Skin epidermis (tissue), 12 donors: ENCODE measurements around the gene PLAAT1.

ENCODE experiments used
- H3K27ac ChIP-seq, 21 experiments: fragments of 200-600 bp; sonication (generic) in 11 of 21; one replicate each; pipeline ENCODE4 v1.5.0; 2020; ENCODE audit warnings: mild to moderate bottlenecking in 3 of 21, inconsistent platforms in 2 of 21, moderate library complexity in 2 of 21
- H3K4me3 ChIP-seq, 7 experiments: fragments of 200-600 bp; sonication (generic) in 2 of 7; one replicate each; pipeline ENCODE4 v1.5.0; 2020; ENCODE audit warnings: inconsistent platforms in 2 of 7, mild to moderate bottlenecking in 2 of 7, moderate library complexity in 1 of 7

The PLAAT1 gene

DNA sequence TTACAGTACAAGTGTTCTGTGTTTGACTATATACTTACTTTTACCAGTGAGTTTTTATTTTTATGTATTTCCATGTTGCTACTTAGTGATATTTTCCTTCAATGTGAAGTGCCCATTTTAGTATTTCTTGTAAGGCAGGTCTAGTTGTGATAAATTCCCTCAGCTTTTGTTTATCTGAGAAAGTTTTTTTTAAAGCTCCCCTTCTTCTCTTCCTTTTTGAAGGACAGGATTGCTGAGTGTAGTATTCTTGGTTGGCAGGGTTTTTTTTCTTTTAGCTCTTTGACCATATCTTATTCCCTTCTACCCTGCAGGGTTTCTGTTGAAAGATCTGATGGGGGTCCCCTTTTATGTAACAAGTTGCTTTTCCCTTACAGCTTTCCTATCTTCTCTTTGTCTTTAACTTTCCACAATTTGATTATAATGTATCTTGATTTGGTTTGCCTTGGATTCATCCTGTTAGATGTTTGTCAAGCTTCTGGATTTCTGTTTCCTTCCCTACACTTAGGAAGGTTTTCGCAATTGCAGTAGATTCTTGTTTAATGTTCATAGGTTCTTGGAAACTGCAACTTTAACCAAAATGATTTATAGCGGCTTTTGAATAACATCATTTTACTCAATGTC is 7.9 kb downstream of the PLAAT1 start:
- Histone ChIP-seq H3K4me3 (no peak overlapping the region), H3K27ac (no peak overlapping the region)

DNA sequence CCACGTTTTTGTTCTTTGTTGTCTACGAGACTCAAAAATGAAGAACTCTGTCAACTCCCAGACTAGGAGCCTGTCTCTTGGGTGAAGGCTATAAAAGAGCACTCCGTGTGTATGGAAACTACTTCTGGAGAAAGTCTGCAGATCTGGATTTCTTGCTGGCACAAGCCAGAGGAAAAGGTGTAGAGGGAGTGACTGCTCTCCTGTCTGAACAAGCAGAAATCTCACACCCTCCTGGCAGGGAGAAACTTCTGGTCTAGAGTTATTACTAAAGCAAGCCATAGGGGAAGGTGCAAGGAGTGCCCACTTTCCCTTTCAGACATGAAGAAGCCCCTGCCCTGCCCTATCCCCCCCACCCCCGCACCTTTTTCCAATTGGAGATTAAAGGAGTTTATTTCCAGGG is 9.5 kb downstream of the PLAAT1 start:
- H3K4me3 ChIP-seq = no peak overlapping the region
- no peak overlapping the region for H3K27ac ChIP-seq

DNA sequence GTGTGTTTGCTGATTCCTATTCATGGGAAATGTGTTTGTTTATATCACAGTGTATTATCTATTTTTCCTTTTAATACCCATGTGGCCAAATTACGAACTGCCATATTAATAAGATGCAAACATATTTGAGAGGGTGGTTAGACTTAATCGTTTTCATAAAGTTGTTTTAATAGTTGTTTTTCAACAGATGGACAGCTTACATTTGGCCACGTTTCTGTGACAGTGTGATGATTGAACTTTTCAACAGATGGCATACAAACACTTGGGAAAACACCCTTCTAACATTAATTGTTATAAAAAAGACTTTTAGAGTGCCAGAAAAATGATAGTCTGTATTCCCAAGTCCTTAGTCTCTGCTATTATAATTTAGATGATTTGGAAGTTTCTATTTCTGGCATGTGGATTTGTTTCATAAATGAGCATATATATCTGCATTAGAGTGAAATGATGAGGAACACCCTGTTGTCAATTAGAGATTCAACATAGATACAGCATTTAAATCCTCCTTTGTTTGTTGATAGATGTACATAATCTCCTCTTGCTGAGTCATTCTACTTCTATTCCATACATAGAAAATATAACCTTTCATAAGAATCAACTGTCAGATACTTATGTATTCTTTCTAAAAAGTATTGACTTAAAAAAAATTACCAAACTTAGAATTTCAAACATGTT is 13.1 kb downstream of the PLAAT1 start:
- H3K4me3 ChIP-seq = no peak overlapping the region

DNA sequence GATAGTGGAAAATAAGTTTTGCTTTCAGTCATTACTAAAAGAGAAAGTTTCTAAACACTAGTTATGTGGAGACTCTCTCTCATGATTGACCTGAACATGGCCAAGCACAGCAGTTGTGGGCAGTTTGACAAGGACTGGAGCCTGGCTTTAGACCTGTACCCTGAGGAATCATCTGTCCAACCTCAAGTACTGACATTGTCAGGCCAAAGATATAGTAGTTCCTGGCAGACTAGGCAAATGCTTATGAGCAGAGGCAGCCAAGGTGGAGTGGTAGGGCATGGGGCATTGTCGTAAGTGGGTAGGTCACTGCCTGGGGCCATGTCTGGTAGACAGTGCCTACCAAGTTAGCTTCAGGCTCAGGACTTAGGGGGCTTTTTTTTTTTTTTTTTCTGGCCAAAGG is 20.9 kb downstream of the PLAAT1 start:
- Histone ChIP-seq H3K4me3 (no peak overlapping the region), H3K27ac (no peak overlapping the region)

More for the DNA sequence above, 13.1 kb downstream of the PLAAT1 start:
- H3K27ac ChIP-seq = no peak overlapping the region

DNA sequence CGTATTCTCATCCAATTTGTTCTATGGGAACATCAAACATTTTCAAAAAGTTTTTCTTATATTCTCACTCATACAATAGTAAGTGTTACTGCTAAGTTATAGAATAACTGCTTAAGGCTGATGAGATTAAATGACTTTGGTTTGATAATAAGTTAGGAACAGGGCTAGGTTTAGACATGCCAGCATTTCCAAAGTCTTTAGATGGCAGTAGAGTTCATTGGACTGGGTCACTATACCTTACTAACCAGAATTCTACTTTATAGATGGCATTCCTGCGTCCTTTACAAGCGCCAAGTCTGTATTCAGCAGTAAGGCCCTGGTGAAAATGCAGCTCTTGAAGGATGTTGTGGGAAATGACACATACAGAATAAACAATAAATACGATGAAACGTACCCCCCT is 21.7 kb downstream of the PLAAT1 start:
- Histone ChIP-seq H3K27ac (no peak overlapping the region), H3K4me3 (no peak overlapping the region)

DNA sequence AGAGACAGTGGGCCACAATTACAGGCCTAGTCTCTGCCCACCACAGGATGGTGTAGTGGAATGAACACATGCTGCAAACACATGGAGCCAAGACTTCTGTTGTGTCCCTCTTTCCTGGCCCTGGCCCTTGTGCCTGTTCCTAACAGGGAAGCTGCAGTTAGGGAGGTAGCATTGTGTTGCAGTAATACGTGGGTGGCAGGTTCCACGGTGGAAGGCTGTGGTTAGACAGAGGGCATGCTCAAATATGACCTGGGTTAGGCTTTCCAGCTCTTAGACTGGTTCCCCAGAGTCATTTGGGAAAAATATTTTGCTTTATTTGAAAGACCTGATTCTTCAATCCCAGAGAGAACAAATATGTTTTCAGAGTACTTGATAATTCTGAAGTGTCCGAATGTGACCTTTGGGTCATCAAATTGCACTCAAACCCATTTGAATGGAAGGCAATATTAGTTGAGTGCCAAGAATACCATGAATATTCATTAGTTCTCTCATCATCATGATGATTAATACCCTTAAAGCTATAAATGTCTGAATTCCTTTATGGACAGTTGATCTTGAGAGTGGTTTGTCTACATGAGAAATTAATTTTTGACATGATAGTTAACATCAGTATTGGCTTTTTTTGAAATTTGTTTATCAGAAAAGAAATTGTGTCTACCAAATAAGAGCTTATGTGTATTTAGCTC is 28.5 kb downstream of the PLAAT1 start:
- no peak overlapping the region for H3K4me3 ChIP-seq
- no peak overlapping the region for H3K27ac ChIP-seq

DNA sequence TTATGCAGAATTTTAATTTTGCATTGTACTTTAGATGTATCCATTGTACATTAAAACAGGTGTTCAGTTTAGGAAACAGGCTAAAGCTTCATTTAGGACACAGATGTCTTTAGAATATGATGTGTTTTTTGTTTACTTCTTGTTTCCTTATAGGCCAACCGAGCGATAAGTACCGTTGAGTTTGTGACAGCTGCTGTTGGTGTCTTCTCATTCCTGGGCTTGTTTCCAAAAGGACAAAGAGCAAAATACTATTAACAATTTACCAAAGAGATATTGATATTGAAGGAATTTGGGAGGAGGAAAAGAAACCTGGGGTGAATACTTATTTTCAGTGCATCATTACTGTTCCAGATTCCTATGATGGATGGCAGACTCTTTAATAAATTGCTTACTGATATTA is 29.4 kb downstream of the PLAAT1 start:
- H3K4me3 ChIP-seq = no peak overlapping the region

DNA sequence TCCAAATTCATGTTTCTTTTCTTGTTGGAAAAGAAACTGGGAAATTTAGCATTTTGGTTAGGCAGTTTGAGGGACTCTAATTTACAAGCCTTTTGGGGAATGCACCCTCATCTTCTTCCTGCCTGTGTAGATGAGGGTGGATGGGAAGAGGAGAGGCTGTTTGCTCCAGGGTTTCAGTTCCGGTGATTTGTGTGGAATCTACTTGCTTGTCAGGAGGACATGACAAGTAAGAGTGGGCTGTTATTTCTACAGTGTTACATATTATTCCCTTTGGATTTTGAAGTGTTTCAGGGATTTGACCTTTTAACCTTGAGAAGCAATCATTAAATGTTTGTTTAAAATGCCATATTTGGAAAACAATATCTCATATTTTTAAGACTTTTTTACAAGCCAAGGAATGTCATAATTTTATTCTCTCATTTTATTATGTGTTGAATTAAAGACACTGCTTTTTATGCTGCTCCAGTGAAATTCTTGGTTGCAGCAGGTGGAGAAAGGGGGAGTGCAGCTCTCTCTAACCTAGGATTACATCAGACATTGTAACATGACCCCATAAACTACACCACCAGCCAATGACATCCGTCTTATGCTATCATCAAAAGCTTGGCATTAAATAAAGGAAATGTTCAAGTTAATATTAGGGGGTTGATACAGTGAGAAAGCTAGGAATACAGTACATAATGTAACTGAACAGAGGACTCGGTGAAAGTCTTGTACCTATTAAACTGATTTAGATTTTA is 30.2 kb downstream of the PLAAT1 start:
- H3K4me3 ChIP-seq = no peak overlapping the region
- no peak overlapping the region for H3K27ac ChIP-seq

More for the DNA sequence above, 29.4 kb downstream of the PLAAT1 start:
- no peak overlapping the region for H3K27ac ChIP-seq

DNA sequence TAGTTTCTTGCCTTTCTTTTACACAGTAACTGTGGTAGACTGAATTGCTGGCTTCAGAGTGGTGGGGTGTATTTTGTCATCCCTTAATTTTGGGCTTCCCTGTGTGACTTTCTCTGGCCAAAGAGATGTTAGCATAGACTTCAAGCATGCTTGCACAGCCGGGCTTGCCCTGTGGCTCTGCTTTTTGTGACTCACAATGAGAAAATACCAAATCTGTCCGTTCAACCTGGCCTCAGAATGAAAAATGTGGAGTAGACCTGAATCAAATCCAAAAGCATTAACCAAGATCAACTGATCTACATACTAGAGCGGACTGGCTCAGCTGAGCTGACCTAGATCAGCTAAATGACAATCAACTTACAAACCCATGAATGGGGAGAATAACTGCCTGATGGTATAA is 51.4 kb downstream of the PLAAT1 start:
- Histone ChIP-seq H3K4me3 (no peak overlapping the region), H3K27ac (no peak overlapping the region)

DNA sequence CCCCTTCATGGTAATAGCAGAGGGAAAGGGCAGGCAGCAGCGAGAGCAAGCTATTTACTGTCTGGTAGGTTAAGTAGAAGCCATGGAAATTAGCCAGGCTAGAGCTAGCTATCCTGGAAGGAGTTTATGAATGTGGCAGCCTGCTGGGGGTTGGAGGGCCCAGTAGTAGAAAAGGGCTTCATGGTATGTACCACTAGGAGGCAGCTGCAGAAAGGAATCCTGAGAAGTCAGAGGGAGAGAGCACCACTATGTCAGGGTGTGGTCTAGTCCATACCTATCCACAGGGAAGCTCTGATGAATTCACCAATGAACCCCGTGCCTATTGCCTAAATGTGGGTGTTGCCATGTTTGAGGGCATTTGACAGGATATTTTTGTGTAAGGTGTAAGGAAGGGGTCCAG is 55.0 kb downstream of the PLAAT1 start:
- Histone ChIP-seq H3K27ac (no peak overlapping the region), H3K4me3 (no peak overlapping the region)

DNA sequence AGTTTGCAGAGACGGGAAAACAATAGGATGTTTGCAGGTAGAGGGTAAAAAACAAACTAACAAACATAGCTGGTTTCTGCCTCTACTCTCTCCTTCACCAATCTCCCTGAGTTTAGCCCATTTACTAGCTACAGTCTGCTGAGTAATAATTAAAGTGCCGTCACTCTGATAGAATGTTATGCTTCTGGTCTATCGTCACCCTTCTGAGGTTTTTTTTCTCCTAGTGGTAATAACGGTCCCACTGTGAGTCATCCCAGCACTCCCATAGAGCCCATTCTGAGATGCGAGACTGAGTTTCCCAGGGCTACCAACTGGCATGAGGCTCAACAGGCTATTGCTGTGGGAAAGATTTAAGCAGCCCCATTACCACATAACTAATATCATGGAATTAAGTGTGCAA is 56.4 kb downstream of the PLAAT1 start:
- no peak overlapping the region for H3K4me3 ChIP-seq
- H3K27ac ChIP-seq = no peak overlapping the region

DNA sequence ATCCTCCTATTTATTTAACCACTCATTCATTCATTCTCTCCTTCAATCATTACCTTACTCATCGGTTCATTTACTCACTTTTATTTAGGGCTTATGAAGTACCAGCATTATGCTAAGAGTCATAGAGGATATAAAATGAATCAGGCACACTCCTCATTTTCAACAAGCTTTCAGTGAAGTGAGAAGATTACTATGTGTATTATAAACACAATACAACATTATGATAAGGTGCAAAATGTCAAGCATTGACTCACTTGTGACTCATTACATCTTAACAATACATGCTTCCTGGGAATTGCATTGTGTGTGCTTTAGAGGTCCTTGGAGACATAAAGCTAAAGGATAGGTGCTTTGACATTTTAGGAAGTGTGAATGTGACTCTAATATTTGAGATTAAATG is 60.4 kb downstream of the PLAAT1 start:
- no peak overlapping the region for H3K4me3 ChIP-seq
- no peak overlapping the region for H3K27ac ChIP-seq

DNA sequence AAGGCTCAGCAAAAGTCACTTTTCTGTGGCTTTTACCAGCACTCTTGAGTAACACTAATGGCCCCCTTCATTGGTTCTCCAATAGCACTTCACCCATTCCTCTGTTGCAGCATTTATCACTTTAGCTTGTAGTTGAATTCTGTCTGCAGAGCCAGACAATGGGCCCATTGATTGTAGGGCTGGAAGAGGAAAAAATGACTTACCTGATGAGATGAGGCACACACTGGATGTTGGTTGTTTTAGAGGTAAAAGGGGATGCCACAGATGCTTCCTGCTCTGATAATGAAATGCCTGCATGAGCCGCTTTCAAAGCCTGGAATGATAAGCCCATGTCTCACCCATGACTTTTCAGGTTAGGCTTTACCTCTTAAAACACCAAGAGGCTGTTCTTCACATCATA is 64.3 kb downstream of the PLAAT1 start:
- no peak overlapping the region for H3K4me3 ChIP-seq
- H3K27ac ChIP-seq = no peak overlapping the region

DNA sequence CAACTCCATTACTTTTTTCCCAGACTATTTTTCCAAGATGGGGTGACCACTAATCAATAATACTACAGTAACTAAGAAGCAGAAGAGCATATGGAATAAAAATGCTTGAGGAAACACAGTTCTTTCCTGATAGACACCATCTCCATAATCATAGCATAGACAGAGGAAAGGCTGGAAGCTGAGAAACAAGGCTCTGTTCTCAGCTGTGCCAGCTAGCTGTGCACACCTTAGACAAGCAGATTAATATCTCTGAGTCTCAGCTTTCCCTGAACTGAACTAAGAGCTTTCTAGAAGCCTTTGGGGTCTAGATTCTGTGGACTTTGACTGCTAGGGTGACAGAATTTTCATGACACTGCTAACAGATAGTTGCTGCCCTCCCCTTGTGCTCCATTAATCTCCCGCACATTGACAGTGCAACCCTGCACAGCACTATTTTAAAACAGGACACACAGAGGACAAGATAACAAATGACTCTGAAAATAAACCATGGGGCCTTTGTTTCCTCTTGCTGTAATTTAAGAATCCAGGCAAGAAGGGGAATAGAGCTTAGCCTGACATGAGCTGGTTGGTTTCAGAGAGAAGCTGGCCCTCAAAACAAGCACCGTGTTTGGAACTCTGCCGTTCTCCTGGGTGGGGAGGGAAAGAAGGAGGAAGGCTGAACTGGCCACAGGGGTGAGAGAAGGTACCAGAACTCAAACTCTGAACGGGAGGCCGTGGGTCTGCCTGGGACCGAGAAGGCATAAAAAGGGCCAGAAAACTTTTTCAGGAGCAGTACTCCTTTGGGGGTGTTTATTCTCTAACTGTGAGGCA is 70.1 kb downstream of the PLAAT1 start:
- Histone ChIP-seq H3K4me3 (no peak overlapping the region), H3K27ac (no peak overlapping the region)

DNA sequence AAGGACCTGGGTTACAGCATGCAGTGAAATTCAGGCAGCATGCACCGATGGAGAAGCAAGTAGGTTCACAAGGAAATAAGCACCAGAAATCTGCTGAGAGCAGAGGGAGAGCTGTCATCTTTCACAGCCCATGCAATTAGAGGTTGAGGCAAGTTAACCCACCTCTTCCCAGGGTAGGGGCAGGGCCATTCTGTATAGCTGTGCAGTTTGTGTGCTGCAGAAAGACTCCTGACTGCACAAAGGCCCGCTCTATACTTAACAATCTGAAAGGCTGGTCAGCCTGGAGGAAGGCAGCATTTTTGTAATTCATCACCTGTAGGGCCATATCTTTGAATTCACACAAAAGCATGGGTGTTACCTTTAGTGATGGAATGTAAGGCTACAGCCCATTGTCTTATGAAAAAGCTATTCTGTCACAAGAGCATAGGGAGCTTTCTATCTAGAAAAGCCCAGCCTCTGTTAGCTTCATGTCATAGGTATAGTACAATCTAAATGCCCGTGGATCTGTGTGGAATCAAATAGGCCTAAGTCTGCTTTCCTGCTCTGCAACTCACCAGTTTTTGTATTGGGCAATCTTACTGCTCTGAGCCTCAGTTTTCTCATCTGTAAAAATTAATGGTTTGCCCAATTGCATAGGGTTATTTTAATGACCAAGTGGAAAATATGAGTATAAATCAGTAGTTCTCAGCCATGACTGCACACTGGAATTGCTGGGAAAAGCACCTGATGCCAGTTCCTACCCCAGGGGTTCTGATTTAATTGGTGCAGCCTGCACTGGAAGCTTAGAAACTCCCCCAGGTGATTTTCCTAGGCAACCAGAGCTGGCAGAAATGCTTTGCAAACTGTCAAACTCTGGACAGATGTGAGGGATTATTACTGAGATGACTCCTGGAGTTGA is 72.3 kb downstream of the PLAAT1 start:
- no peak overlapping the region for H3K27ac ChIP-seq
- H3K4me3 ChIP-seq = no peak overlapping the region

DNA sequence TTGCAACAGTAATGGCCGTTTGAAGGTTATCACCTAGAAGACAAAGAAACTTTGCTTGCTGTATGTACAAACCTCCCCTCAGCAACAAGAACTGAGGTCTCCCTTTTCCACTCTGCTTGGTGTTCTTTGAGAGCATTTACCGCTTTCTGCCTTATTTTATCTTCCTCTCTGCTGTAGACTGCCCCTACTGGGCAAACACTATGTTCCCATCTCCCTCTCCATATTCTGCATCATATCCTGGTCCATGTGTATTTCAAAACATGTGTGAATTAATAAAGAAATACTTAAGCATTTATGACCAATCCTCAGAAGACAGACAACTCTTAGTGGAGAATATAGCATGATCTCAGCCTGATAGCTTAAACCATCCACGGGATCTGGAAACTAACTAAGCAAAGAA is 73.1 kb downstream of the PLAAT1 start:
- Histone ChIP-seq H3K4me3 (no peak overlapping the region), H3K27ac (no peak overlapping the region)

DNA sequence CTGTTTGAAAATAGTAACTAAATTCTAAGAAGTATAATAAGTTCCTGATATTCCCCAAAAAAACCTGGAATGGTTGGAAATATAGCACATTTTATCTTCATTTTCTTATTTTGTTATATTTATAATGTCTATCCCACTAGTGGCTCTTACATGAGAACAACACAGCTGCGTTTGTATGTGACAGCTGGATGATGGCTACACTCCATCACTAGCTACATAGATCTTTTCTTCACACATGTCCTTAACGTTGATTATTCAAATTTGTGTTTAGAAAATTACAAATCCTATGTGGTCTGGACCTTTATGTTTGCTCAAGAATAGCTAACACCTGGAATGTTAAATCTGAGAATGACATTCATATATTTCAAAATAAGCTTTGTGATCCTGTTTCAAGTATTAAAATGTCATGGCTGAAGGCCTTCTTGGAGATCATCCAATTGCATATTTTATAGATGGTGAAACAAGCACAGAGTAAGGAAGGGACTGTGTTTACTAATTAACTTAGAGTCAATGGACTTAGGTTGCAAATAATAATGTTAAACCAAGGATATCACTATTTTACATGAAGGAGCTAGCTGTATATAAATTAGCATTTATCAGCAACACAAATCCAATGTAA is 76.8 kb downstream of the PLAAT1 start:
- no peak overlapping the region for H3K27ac ChIP-seq

More for the DNA sequence above, 76.8 kb downstream of the PLAAT1 start:
- H3K4me3 ChIP-seq = no peak overlapping the region
